GM18909 (cell line): Measurements from ENCODE around the gene USP17L26.
"Not testable (repeated sequence)": the region's sequence is repeated elsewhere in the genome, so short reads cannot be mapped to it uniquely, and the experiment has no call there.

Experiments used
- ATAC-seq: cut with Tn5 transposase; IDR thresholded peaks from one replicate; pipeline ENCODE4 v1.9.1; 2021; ENCODE audit warnings: mild to moderate bottlenecking; ENCODE audit not compliant: unreplicated experiment, poor library complexity

The USP17L26 gene

DNA sequence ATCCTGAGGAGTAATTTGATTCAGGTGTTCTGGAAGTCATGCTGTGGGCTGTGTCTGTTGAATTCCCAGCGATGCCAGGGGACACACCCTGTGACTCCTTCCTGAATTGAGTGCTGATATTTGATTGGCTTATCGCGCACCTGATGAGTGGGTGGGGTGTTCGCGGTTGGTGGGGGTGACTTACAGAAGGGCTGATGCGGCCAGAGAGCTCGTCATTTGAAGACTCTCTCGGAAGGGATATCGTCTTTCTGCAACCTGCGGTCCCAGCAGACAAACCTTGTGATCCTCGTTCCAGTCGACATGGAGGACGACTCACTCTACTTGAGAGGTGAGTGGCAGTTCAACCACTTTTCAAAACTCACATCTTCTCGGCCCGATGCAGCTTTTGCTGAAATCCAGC, at the start of gene USP17L26:
TSS of gene USP17L26 (plus strand) at position 301 of the 400 bp plus-strand sequence. CDS start at position 301, 0 bp downstream.
- not testable (repeated sequence) for ATAC-seq

DNA sequence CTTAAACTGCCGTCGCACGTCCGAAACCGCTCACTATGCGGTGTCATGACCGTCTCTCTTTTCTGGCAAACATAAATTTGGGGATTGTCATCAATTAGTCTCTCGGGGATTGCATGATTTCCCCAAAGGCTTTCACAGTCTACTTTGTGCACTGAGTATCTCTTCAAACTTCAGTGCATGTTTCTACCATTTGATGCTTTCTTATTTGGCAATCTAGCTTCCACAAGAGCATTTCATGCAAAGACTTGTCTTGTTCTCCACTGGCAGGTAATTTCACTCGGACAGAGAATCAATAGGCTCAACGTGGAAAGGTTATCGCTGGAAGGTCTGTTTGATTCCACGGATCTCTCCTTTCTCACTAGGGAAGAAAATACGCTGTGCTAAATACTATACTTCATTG, 10.3 kb upstream of the USP17L26 start:
- ATAC-seq: not testable (repeated sequence)

DNA sequence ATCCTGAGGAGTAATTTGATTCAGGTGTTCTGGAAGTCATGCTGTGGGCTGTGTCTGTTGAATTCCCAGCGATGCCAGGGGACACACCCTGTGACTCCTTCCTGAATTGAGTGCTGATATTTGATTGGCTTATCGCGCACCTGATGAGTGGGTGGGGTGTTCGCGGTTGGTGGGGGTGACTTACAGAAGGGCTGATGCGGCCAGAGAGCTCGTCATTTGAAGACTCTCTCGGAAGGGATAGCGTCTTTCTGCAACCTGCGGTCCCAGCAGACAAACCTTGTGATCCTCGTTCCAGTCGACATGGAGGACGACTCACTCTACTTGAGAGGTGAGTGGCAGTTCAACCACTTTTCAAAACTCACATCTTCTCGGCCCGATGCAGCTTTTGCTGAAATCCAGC, 9.6 kb upstream of the USP17L26 start, which contains the start of gene USP17L24:
TSS of gene USP17L24 (plus strand) at position 301 of the 400 bp plus-strand sequence. CDS start at position 301, 0 bp downstream.
- ATAC-seq: not testable (repeated sequence)

DNA sequence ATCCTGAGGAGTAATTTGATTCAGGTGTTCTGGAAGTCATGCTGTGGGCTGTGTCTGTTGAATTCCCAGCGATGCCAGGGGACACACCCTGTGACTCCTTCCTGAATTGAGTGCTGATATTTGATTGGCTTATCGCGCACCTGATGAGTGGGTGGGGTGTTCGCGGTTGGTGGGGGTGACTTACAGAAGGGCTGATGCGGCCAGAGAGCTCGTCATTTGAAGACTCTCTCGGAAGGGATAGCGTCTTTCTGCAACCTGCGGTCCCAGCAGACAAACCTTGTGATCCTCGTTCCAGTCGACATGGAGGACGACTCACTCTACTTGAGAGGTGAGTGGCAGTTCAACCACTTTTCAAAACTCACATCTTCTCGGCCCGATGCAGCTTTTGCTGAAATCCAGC, 4.8 kb upstream of the USP17L26 start, which contains the start of gene USP17L25:
TSS of gene USP17L25 (plus strand) at position 301 of the 400 bp plus-strand sequence. CDS start at position 301, 0 bp downstream.
- ATAC-seq: not testable (repeated sequence)

DNA sequence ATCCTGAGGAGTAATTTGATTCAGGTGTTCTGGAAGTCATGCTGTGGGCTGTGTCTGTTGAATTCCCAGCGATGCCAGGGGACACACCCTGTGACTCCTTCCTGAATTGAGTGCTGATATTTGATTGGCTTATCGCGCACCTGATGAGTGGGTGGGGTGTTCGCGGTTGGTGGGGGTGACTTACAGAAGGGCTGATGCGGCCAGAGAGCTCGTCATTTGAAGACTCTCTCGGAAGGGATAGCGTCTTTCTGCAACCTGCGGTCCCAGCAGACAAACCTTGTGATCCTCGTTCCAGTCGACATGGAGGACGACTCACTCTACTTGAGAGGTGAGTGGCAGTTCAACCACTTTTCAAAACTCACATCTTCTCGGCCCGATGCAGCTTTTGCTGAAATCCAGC, 4.6 kb downstream of the USP17L26 start, which contains the start of gene USP17L5:
TSS of gene USP17L5 (plus strand) at position 301 of the 400 bp plus-strand sequence. CDS start at position 301, 0 bp downstream.
- ATAC-seq: not testable (repeated sequence)

- ATAC-seq: not testable (repeated sequence)
These were observed 9.4 kb downstream of the USP17L26 start, which contains the start of gene USP17L27 for GRCh38 chr4:9343848-9344247. TSS of gene USP17L27 (plus strand) at chr4:9344148. CDS start at chr4:9344148, 0 bp downstream.

DNA sequence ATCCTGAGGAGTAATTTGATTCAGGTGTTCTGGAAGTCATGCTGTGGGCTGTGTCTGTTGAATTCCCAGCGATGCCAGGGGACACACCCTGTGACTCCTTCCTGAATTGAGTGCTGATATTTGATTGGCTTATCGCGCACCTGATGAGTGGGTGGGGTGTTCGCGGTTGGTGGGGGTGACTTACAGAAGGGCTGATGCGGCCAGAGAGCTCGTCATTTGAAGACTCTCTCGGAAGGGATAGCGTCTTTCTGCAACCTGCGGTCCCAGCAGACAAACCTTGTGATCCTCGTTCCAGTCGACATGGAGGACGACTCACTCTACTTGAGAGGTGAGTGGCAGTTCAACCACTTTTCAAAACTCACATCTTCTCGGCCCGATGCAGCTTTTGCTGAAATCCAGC, 14.1 kb downstream of the USP17L26 start, which contains the start of gene USP17L28:
TSS of gene USP17L28 (plus strand) at position 301 of the 400 bp plus-strand sequence. CDS start at position 301, 0 bp downstream.
- not testable (repeated sequence) for ATAC-seq

GRCh38 chr4:9350866-9351265, 16.4 kb downstream of the USP17L26 start:
- ATAC-seq: not testable (repeated sequence)

DNA sequence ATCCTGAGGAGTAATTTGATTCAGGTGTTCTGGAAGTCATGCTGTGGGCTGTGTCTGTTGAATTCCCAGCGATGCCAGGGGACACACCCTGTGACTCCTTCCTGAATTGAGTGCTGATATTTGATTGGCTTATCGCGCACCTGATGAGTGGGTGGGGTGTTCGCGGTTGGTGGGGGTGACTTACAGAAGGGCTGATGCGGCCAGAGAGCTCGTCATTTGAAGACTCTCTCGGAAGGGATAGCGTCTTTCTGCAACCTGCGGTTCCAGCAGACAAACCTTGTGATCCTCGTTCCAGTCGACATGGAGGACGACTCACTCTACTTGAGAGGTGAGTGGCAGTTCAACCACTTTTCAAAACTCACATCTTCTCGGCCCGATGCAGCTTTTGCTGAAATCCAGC, 18.9 kb downstream of the USP17L26 start, which contains the start of gene USP17L29:
TSS of gene USP17L29 (plus strand) at position 301 of the 400 bp plus-strand sequence. CDS start at position 301, 0 bp downstream.
- not testable (repeated sequence) for ATAC-seq

DNA sequence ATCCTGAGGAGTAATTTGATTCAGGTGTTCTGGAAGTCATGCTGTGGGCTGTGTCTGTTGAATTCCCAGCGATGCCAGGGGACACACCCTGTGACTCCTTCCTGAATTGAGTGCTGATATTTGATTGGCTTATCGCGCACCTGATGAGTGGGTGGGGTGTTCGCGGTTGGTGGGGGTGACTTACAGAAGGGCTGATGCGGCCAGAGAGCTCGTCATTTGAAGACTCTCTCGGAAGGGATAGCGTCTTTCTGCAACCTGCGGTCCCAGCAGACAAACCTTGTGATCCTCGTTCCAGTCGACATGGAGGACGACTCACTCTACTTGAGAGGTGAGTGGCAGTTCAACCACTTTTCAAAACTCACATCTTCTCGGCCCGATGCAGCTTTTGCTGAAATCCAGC, 28.4 kb downstream of the USP17L26 start, which contains the start of gene USP17L30:
TSS of gene USP17L30 (plus strand) at position 301 of the 400 bp plus-strand sequence. CDS start at position 301, 0 bp downstream.
- not testable (repeated sequence) for ATAC-seq

- ATAC-seq: not testable (repeated sequence)
These were observed 45.4 kb downstream of the USP17L26 start for GRCh38 chr4:9379881-9380280.

DNA sequence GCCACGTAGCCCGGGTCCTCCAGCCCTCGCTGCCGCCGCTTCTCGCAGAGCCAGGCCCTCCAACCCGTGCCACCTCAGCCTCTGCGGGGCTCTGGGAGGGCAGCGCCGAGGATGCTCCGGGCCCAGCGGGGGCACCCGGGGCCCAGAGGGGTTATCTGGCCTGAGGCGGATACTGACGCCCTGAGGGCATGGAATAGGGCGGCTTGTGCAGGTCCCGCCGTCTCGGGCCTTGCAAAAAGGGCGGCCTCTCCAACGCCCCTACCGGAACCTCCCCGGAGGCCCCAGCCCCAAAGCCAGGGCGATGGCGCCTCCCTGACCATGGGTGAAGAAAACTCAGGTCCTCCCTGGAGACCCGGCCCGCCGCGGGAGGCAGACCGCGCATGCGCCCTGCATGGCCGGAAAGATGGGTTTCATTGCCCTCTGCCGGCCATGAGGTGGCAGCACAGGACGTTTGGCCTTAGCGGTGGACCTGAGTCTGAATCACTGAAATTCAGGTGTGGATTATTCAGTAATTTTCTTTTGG, 46.6 kb downstream of the USP17L26 start:
- not testable (repeated sequence) for ATAC-seq

- no peak for ATAC-seq
These were observed 49.7 kb downstream of the USP17L26 start for GRCh38 chr4:9384126-9384525.
